ENCODE measurements around the gene ATRX. TPM values are rescaled to one million over a fixed set of nuclear protein-coding genes. Genes with fewer than 3 reads are reported as not detected.
"Not testable (repeated sequence)": the region's sequence is repeated elsewhere in the genome, so short reads cannot be mapped to it uniquely, and the experiment has no call there.

ATRX gene
- polyA plus RNA-seq, 1 donor from 2014 or later, result 64.0 TPM

GRCh38 chrX:77691916-77692315 is 94.1 kb downstream of the ATRX start:
- no peak overlapping the region for H3K4me2 ChIP-seq (ENCODE audit: low read length)
- no peak overlapping the region for H2AFZ ChIP-seq (ENCODE audit: low read depth, low read length)
- TF ChIP-seq EP300 (conservative IDR thresholded peaks at IDR 0.05; ENCODE audit: poor library complexity, severe bottlenecking) (no peak), MXI1 (conservative IDR thresholded peaks at IDR 0.05; ENCODE audit: poor library complexity, severe bottlenecking) (no peak), POLR2AphosphoS5 (IDR thresholded peaks at IDR 0.05) (no peak), TAF1 (IDR thresholded peaks at IDR 0.05; ENCODE audit: low read depth) (no peak), REST (IDR thresholded peaks at IDR 0.05; ENCODE audit: borderline replicate concordance) (no peak), RAD21 (conservative IDR thresholded peaks at IDR 0.05) (no peak), SMC3 (conservative IDR thresholded peaks at IDR 0.05; ENCODE audit: poor library complexity) (no peak), EZH2 (IDR thresholded peaks at IDR 0.05; ENCODE audit: borderline replicate concordance, insufficient read depth, low read length, poor library complexity, severe bottlenecking) (no peak), CTCF (IDR thresholded peaks at IDR 0.05; ENCODE audit: poor library complexity, severe bottlenecking) (no peak)
- no peaks in the 10 kb centered on the region for H3K9me3 ChIP-seq (ENCODE audit: low read length)
- H3K79me2 ChIP-seq (replicated peaks; ENCODE audit: insufficient read depth, low read length), result no peaks in the 10 kb centered on the region
- no peak overlapping the region for H3K27ac ChIP-seq (ENCODE audit: low read length)
- H4K20me1 ChIP-seq (ENCODE audit: insufficient read depth), result no peaks in the 10 kb centered on the region
- H3K4me3 ChIP-seq (ENCODE audit: low read length), result no peak overlapping the region
- no peak overlapping the region for H3K9ac ChIP-seq (ENCODE audit: low read length)
- no peaks in the 10 kb centered on the region for H3K36me3 ChIP-seq (ENCODE audit: insufficient read depth, low read length)
- no peaks in the 10 kb centered on the region for H3F3A ChIP-seq (ENCODE audit: insufficient read depth, low read length, poor library complexity, severe bottlenecking)
- no peaks in the 10 kb centered on the region for H3K27me3 ChIP-seq (ENCODE audit: insufficient read depth, low read depth, low read length)
- H3K9me2 ChIP-seq (ENCODE audit: insufficient read depth, low read length), result no peaks in the 10 kb centered on the region

GRCh38 chrX:77689376-77689775 is 96.6 kb downstream of the ATRX start:
- Histone ChIP-seq H3K27ac (ENCODE audit: low read length) (no peak overlapping the region), H2AFZ (ENCODE audit: low read depth, low read length) (no peak overlapping the region), H4K20me1 (ENCODE audit: insufficient read depth) (no peaks in the 10 kb centered on the region), H3K27me3 (ENCODE audit: insufficient read depth, low read depth, low read length) (no peaks in the 10 kb centered on the region), H3K9me2 (ENCODE audit: insufficient read depth, low read length) (no peaks in the 10 kb centered on the region), H3K36me3 (ENCODE audit: insufficient read depth, low read length) (no peaks in the 10 kb centered on the region), H3K4me2 (ENCODE audit: low read length) (no peak overlapping the region), H3K4me3 (ENCODE audit: low read length) (no peak overlapping the region), H3K79me2 (replicated peaks; ENCODE audit: insufficient read depth, low read length) (no peaks in the 10 kb centered on the region), H3K9ac (ENCODE audit: low read length) (no peak overlapping the region), H3F3A (ENCODE audit: insufficient read depth, low read length, poor library complexity, severe bottlenecking) (no peaks in the 10 kb centered on the region), H3K9me3 (ENCODE audit: low read length) (no peaks in the 10 kb centered on the region)
- TF ChIP-seq CTCF (IDR thresholded peaks at IDR 0.05; ENCODE audit: poor library complexity, severe bottlenecking) (no peak), EZH2 (IDR thresholded peaks at IDR 0.05; ENCODE audit: borderline replicate concordance, insufficient read depth, low read length, poor library complexity, severe bottlenecking) (no peak), RAD21 (conservative IDR thresholded peaks at IDR 0.05) (no peak), MXI1 (conservative IDR thresholded peaks at IDR 0.05; ENCODE audit: poor library complexity, severe bottlenecking) (no peak), SMC3 (conservative IDR thresholded peaks at IDR 0.05; ENCODE audit: poor library complexity) (no peak), EP300 (conservative IDR thresholded peaks at IDR 0.05; ENCODE audit: poor library complexity, severe bottlenecking) (no peak), POLR2AphosphoS5 (IDR thresholded peaks at IDR 0.05) (no peak), TAF1 (IDR thresholded peaks at IDR 0.05; ENCODE audit: low read depth) (no peak), REST (IDR thresholded peaks at IDR 0.05; ENCODE audit: borderline replicate concordance) (no peak)

GRCh38 chrX:77685683-77686082 is 100.3 kb downstream of the ATRX start:
- H3F3A ChIP-seq (ENCODE audit: insufficient read depth, low read length, poor library complexity, severe bottlenecking); H3K4me2 ChIP-seq (ENCODE audit: low read length); H3K9me2 ChIP-seq (ENCODE audit: insufficient read depth, low read length); H3K4me3 ChIP-seq (ENCODE audit: low read length); H3K27me3 ChIP-seq (ENCODE audit: insufficient read depth, low read depth, low read length); H3K79me2 ChIP-seq (replicated peaks; ENCODE audit: insufficient read depth, low read length); H2AFZ ChIP-seq (ENCODE audit: low read depth, low read length); H4K20me1 ChIP-seq (ENCODE audit: insufficient read depth); H3K27ac ChIP-seq (ENCODE audit: low read length); H3K9ac ChIP-seq (ENCODE audit: low read length); H3K9me3 ChIP-seq (ENCODE audit: low read length); H3K36me3 ChIP-seq (ENCODE audit: insufficient read depth, low read length): not testable (repeated sequence)
